ENCODE measurements around the gene GALNT5. TPM values are rescaled to one million over a fixed set of nuclear protein-coding genes. Genes with fewer than 3 reads are reported as not detected.

The GALNT5 gene
- total RNA-seq, 1 donor: 56.5 TPM

- Histone ChIP-seq H3K4me3 (ENCODE audit: insufficient read depth, low read length) (peak overlapping the region; percentile 45), H3K4me2 (ENCODE audit: insufficient read depth, low read length) (peak overlapping the region; percentile 75), H3K27me3 (ENCODE audit: insufficient read depth, low read length) (no peaks in the 10 kb centered on the region), H4K20me1 (ENCODE audit: insufficient read depth, low read length) (no peaks in the 10 kb centered on the region), H3K9me3 (ENCODE audit: low read depth, low read length) (no peaks in the 10 kb centered on the region), H2AFZ (ENCODE audit: low read length) (peak overlapping the region; percentile 42), H3K4me1 (ENCODE audit: insufficient read depth, low read length) (peaks cover 50% of the 10 kb centered on the region), H3K27ac (ENCODE audit: low read depth, low read length) (peak overlapping the region; percentile 48), H3K36me3 (ENCODE audit: insufficient read depth, low read length) (peaks cover 18% of the 10 kb centered on the region), H3K79me2 (ENCODE audit: insufficient read depth, low read length) (peaks cover 89% of the 10 kb centered on the region)
- no peak for DNase-seq (ENCODE audit: insufficient read length, low spot score, missing footprints)
- TF ChIP-seq CTCF (IDR thresholded peaks at IDR 0.05; ENCODE audit: extremely low read depth, low read depth, low read length): no peak
Measured at GRCh38 chr2:157264099-157264498, 6.6 kb downstream of the GALNT5 start.

GRCh38 chr2:157265825-157266224 is 8.3 kb downstream of the GALNT5 start:
- H3K27me3 ChIP-seq (ENCODE audit: insufficient read depth, low read length): no peaks in the 10 kb centered on the region
- H3K4me1 ChIP-seq (ENCODE audit: insufficient read depth, low read length): peaks cover 33% of the 10 kb centered on the region
- peaks cover 24% of the 10 kb centered on the region for H3K36me3 ChIP-seq (ENCODE audit: insufficient read depth, low read length)
- peaks cover 82% of the 10 kb centered on the region for H3K79me2 ChIP-seq (ENCODE audit: insufficient read depth, low read length)
- no peak overlapping the region for H3K27ac ChIP-seq (ENCODE audit: low read depth, low read length)
- no peaks in the 10 kb centered on the region for H4K20me1 ChIP-seq (ENCODE audit: insufficient read depth, low read length)
- no peak overlapping the region for H3K4me2 ChIP-seq (ENCODE audit: insufficient read depth, low read length)
- H3K4me3 ChIP-seq (ENCODE audit: insufficient read depth, low read length): no peak overlapping the region
- no peak for DNase-seq (ENCODE audit: insufficient read length, low spot score, missing footprints)
- no peak overlapping the region for H2AFZ ChIP-seq (ENCODE audit: low read length)
- no peak for TF ChIP-seq CTCF (IDR thresholded peaks at IDR 0.05; ENCODE audit: extremely low read depth, low read depth, low read length)
- no peaks in the 10 kb centered on the region for H3K9me3 ChIP-seq (ENCODE audit: low read depth, low read length)

GRCh38 chr2:157267476-157267875 is 10.0 kb downstream of the GALNT5 start:
- H3K4me1 ChIP-seq (ENCODE audit: insufficient read depth, low read length): peaks cover 17% of the 10 kb centered on the region
- no peak overlapping the region for H2AFZ ChIP-seq (ENCODE audit: low read length)
- no peaks in the 10 kb centered on the region for H3K9me3 ChIP-seq (ENCODE audit: low read depth, low read length)
- TF ChIP-seq CTCF (IDR thresholded peaks at IDR 0.05; ENCODE audit: extremely low read depth, low read depth, low read length): no peak
- no peak for DNase-seq (ENCODE audit: insufficient read length, low spot score, missing footprints)
- H3K4me2 ChIP-seq (ENCODE audit: insufficient read depth, low read length): no peak overlapping the region
- H4K20me1 ChIP-seq (ENCODE audit: insufficient read depth, low read length): no peaks in the 10 kb centered on the region
- no peak overlapping the region for H3K4me3 ChIP-seq (ENCODE audit: insufficient read depth, low read length)
- H3K79me2 ChIP-seq (ENCODE audit: insufficient read depth, low read length): peaks cover 80% of the 10 kb centered on the region
- H3K36me3 ChIP-seq (ENCODE audit: insufficient read depth, low read length): peaks cover 24% of the 10 kb centered on the region
- no peaks in the 10 kb centered on the region for H3K27me3 ChIP-seq (ENCODE audit: insufficient read depth, low read length)
- H3K27ac ChIP-seq (ENCODE audit: low read depth, low read length): no peak overlapping the region

- Histone ChIP-seq H2AFZ (ENCODE audit: low read length) (no peak overlapping the region), H3K4me3 (ENCODE audit: insufficient read depth, low read length) (no peak overlapping the region), H4K20me1 (ENCODE audit: insufficient read depth, low read length) (no peaks in the 10 kb centered on the region), H3K36me3 (ENCODE audit: insufficient read depth, low read length) (peaks cover 24% of the 10 kb centered on the region), H3K9me3 (ENCODE audit: low read depth, low read length) (no peaks in the 10 kb centered on the region), H3K4me1 (ENCODE audit: insufficient read depth, low read length) (peaks cover 5% of the 10 kb centered on the region), H3K27ac (ENCODE audit: low read depth, low read length) (no peak overlapping the region), H3K27me3 (ENCODE audit: insufficient read depth, low read length) (no peaks in the 10 kb centered on the region), H3K79me2 (ENCODE audit: insufficient read depth, low read length) (peaks cover 80% of the 10 kb centered on the region), H3K4me2 (ENCODE audit: insufficient read depth, low read length) (no peak overlapping the region)
- no peak for TF ChIP-seq CTCF (IDR thresholded peaks at IDR 0.05; ENCODE audit: extremely low read depth, low read depth, low read length)
- no peak for DNase-seq (ENCODE audit: insufficient read length, low spot score, missing footprints)
Measured at GRCh38 chr2:157269060-157269459, 11.6 kb downstream of the GALNT5 start.

Data from osteoblast (primary cell).